Posterior vena cava (tissue), 2 donors: ENCODE results near the gene WDR11. TPM values are rescaled to one million over a fixed set of nuclear protein-coding genes. Genes with fewer than 3 reads are reported as not detected.

Experiments
- DNase-seq: peaks from one replicate; pipeline ENCODE4 v3.0.0-alpha.2; 2020; ENCODE audit warnings: low spot score
- intact Hi-C, 2 donors: fragments of 100-400 bp; cut with DNase I; formaldehyde crosslinking; loops; one replicate each; pipeline versions ENCODE4 v1.14.1 to v1.14.2; 2022 to 2023
- long read RNA-seq, 2 donors: library from polyadenylated mRNA; unstranded; transcript quantifications; one replicate each; pipeline ENCODE4 v2.0.0, GENCODE V29; 2020 to 2021
- total RNA-seq, 2 donors: library from RNA; stranded (reverse); fragmentation: NEBNext Ultra II Directional; extraction: Animal tissue kit (Norgen Biotek cat#: 25700); gene quantifications; one replicate each; pipeline ENCODE4 v1.2.1, GENCODE V29; 2021
- donor health status: DM: yes; HTN: yes; CAD: no.
- donor health status: DM: yes; HTN: yes; CAD: no.

The WDR11 gene
- total RNA-seq: 10 to 100 TPM; 37.6 to 51.6 TPM
- long read RNA-seq, donor 1, full-length matches to known transcripts: 1 of 9 reads
- long read RNA-seq, donor 1, partial matches to known transcripts: 6 of 9 reads
- long read RNA-seq, donor 1, other reads (novel, unspliced or antisense): 2 of 9 reads
- long read RNA-seq, donor 2, partial matches to known transcripts: 2 of 3 reads
- long read RNA-seq, donor 2, other reads (novel, unspliced or antisense): 0 of 3 reads

- peak; percentile 97 for DNase-seq
- intact Hi-C loops: no loop called here
Observed at GRCh38 chr10:120850911-120851865, at the start of gene WDR11. Gene WDR11 (plus strand): TSS chr10:120851362. CDS start chr10:120851421, 59 bp downstream.

- intact Hi-C loops: no loop called here
- no peak for DNase-seq
Observed at GRCh38 chr10:120802935-120803334, 48.2 kb upstream of the WDR11 start.

- no peak for DNase-seq
- intact Hi-C loops: no loop called here
Observed at GRCh38 chr10:120803972-120804371, 47.2 kb upstream of the WDR11 start.

GRCh38 chr10:120805014-120805812 is 45.9 kb upstream of the WDR11 start:
- intact Hi-C loops: no loop called here
- no peak for DNase-seq

- intact Hi-C loops: no loop called here
- no peak for DNase-seq
Observed at GRCh38 chr10:120806081-120806480, 45.1 kb upstream of the WDR11 start.

GRCh38 chr10:120810298-120810697 is 40.9 kb upstream of the WDR11 start:
- intact Hi-C loops: no loop called here
- no peak for DNase-seq

- intact Hi-C loops: no loop called here
- DNase-seq: no peak
Observed at GRCh38 chr10:120813085-120813484, 38.1 kb upstream of the WDR11 start.

- intact Hi-C loops: no loop called here
- no peak for DNase-seq
Observed at GRCh38 chr10:120818301-120818700, 32.9 kb upstream of the WDR11 start.

- intact Hi-C loops: no loop called here
- no peak for DNase-seq
Observed at GRCh38 chr10:120819366-120819765, 31.8 kb upstream of the WDR11 start.

GRCh38 chr10:120823266-120823665 is 27.9 kb upstream of the WDR11 start:
- DNase-seq: no peak
- intact Hi-C loops: no loop called here

GRCh38 chr10:120824881-120825309 is 26.3 kb upstream of the WDR11 start:
- DNase-seq: no peak
- intact Hi-C loops: loop anchor here in 1 of 2 donors (5.0 kb wide), 1 partner anchor 852 kb away; no protein-coding TSS in a partner anchor

- intact Hi-C loops: loop anchor here in 1 of 2 donors (5.0 kb wide), 1 partner anchor 851 kb away; no protein-coding TSS in a partner anchor
- no peak for DNase-seq
Observed at GRCh38 chr10:120825878-120826769, 25.0 kb upstream of the WDR11 start.

GRCh38 chr10:120827251-120827875 is 23.8 kb upstream of the WDR11 start:
- intact Hi-C loops: loop anchor here in 1 of 2 donors (5.0 kb wide), 1 partner anchor 850 kb away; no protein-coding TSS in a partner anchor
- no peak for DNase-seq

- no peak for DNase-seq
- intact Hi-C loops: loop anchor here in 1 of 2 donors (5.0 kb wide), 1 partner anchor 848 kb away; no protein-coding TSS in a partner anchor
Observed at GRCh38 chr10:120828763-120829319, 22.3 kb upstream of the WDR11 start.

GRCh38 chr10:120832106-120832505 is 19.1 kb upstream of the WDR11 start:
- no peak for DNase-seq
- intact Hi-C loops: no loop called here

GRCh38 chr10:120833222-120833928 is 17.8 kb upstream of the WDR11 start:
- intact Hi-C loops: no loop called here
- DNase-seq: no peak

GRCh38 chr10:120835603-120836002 is 15.6 kb upstream of the WDR11 start:
- intact Hi-C loops: no loop called here
- no peak for DNase-seq
